Smooth muscle cell (in vitro differentiated cells): ENCODE results near the gene MYBPC3. TPM values are rescaled to one million over a fixed set of nuclear protein-coding genes. Genes with fewer than 3 reads are reported as not detected.

ENCODE experiments used
- DNase-seq: peaks from one replicate; lab custom pipeline; 2025; ENCODE audit not compliant: unreplicated experiment; lab: John Stamatoyannopoulos, UW
- H2AFZ ChIP-seq: fragments of 200-600 bp; sonication (generic); 2 replicates; pipeline ENCODE4 v1.6.0; 2016; ENCODE audit warnings: antibody characterized with exemption, low read depth, mild to moderate bottlenecking
- H3F3A ChIP-seq: fragments of 200-600 bp; sonication (generic); 2 replicates; pipeline ENCODE4 v1.6.0; 2017; ENCODE audit warnings: antibody characterized with exemption, low read depth
- H3K27ac ChIP-seq: fragments of 200-600 bp; sonication (generic); 2 replicates; pipeline ENCODE4 v1.5.1; 2016; ENCODE audit warnings: low read depth, mild to moderate bottlenecking
- H3K27me3 ChIP-seq: fragments of 200-600 bp; sonication (generic); 2 replicates; pipeline ENCODE4 v1.6.1; 2016; ENCODE audit warnings: low read depth, mild to moderate bottlenecking
- H3K36me3 ChIP-seq: fragments of 200-600 bp; sonication (generic); 2 replicates; pipeline ENCODE4 v1.5.1; 2016; ENCODE audit warnings: low read depth
- H3K4me1 ChIP-seq: fragments of 200-600 bp; sonication (generic); 2 replicates; pipeline ENCODE4 v1.5.1; 2016; ENCODE audit warnings: low read depth
- H3K4me2 ChIP-seq: fragments of 200-600 bp; sonication (generic); 2 replicates; pipeline ENCODE4 v1.6.0; 2016; ENCODE audit warnings: mild to moderate bottlenecking
- H3K4me3 ChIP-seq: fragments of 200-600 bp; sonication (generic); 2 replicates; pipeline ENCODE4 v1.5.1; 2016; ENCODE audit warnings: mild to moderate bottlenecking
- H3K79me2 ChIP-seq: fragments of 200-600 bp; sonication (generic); 2 replicates; pipeline ENCODE4 v1.6.0; 2016; ENCODE audit warnings: low read depth, mild to moderate bottlenecking
- H3K9ac ChIP-seq: fragments of 200-600 bp; sonication (generic); 2 replicates; pipeline ENCODE4 v1.6.0; 2016; ENCODE audit warnings: low read depth
- H3K9me3 ChIP-seq: fragments of 200-600 bp; sonication (generic); replicated peaks from 2 replicates; pipeline ENCODE4 v1.5.1; 2016; ENCODE audit warnings: low read depth
- H4K20me1 ChIP-seq: fragments of 200-600 bp; sonication (generic); 2 replicates; pipeline ENCODE4 v1.6.0; 2016; ENCODE audit warnings: low read depth
- WGBS: methylation state at CpG from one replicate; pipeline ENCODE4 v1.1.7; 2016; ENCODE audit warnings: low lambda C conversion rate; 5-methylcytosine and 5-hydroxymethylcytosine counted together
- polyA plus RNA-seq: library from polyadenylated mRNA; unstranded; fragments of >200 nt; fragmentation: Nextera tagmentation; extraction: Ambion mirVana; gene quantifications from 2 replicates; pipeline ENCODE4 v1.2.1, GENCODE V29; 2016
- total RNA-seq: library from RNA; depleted of rRNA; stranded (reverse); fragments of >200 nt; gene quantifications from 2 replicates; pipeline ENCODE4 v1.2.3, GENCODE V29; 2014
- TF ChIP-seq, protein P1 (sequence below): fragments of 200-600 bp; sonication (generic); IDR thresholded peaks from 2 replicates; pipeline ENCODE4 v1.5.1; 2017; ENCODE audit warnings: borderline replicate concordance, mild to moderate bottlenecking, antibody characterized with exemption; ENCODE audit not compliant: insufficient read depth, poor library complexity, severe bottlenecking

MYBPC3 gene
- total and polyA plus RNA-seq, 2 experiments from 2014 or later, result 0.03 TPM; not detected in 1

DNA sequence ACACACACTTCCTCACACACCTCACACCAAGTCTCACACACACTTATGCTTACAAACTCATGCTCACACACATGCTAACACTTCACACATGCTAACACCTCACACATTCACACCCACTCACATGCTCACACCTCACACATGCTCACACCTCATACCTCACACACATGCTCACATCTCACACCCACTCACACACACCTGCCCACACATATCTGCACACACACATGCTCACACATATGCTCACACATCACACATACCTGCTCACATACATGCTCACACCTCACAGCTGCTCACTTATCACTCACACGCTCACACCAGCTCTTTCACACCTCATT lies 4.5 kb upstream of the MYBPC3 start:
- Histone ChIP-seq H3K4me2 (no peak overlapping the region), H4K20me1 (no peaks in the 10 kb centered on the region), H3K9me3 (no peaks in the 10 kb centered on the region), H3K4me1 (no peaks in the 10 kb centered on the region), H2AFZ (no peak overlapping the region), H3K4me3 (no peak overlapping the region), H3K27ac (no peak overlapping the region), H3F3A (peaks cover 3% of the 10 kb centered on the region), H3K79me2 (no peaks in the 10 kb centered on the region), H3K9ac (no peak overlapping the region), H3K36me3 (no peaks in the 10 kb centered on the region), H3K27me3 (no peaks in the 10 kb centered on the region)
- WGBS, result 100% methylated on average over 1 of the region's 1 CpG
- TF ChIP-seq, protein P1, sequence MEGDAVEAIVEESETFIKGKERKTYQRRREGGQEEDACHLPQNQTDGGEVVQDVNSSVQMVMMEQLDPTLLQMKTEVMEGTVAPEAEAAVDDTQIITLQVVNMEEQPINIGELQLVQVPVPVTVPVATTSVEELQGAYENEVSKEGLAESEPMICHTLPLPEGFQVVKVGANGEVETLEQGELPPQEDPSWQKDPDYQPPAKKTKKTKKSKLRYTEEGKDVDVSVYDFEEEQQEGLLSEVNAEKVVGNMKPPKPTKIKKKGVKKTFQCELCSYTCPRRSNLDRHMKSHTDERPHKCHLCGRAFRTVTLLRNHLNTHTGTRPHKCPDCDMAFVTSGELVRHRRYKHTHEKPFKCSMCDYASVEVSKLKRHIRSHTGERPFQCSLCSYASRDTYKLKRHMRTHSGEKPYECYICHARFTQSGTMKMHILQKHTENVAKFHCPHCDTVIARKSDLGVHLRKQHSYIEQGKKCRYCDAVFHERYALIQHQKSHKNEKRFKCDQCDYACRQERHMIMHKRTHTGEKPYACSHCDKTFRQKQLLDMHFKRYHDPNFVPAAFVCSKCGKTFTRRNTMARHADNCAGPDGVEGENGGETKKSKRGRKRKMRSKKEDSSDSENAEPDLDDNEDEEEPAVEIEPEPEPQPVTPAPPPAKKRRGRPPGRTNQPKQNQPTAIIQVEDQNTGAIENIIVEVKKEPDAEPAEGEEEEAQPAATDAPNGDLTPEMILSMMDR, result no peak
- DNase-seq, result no peak

DNA sequence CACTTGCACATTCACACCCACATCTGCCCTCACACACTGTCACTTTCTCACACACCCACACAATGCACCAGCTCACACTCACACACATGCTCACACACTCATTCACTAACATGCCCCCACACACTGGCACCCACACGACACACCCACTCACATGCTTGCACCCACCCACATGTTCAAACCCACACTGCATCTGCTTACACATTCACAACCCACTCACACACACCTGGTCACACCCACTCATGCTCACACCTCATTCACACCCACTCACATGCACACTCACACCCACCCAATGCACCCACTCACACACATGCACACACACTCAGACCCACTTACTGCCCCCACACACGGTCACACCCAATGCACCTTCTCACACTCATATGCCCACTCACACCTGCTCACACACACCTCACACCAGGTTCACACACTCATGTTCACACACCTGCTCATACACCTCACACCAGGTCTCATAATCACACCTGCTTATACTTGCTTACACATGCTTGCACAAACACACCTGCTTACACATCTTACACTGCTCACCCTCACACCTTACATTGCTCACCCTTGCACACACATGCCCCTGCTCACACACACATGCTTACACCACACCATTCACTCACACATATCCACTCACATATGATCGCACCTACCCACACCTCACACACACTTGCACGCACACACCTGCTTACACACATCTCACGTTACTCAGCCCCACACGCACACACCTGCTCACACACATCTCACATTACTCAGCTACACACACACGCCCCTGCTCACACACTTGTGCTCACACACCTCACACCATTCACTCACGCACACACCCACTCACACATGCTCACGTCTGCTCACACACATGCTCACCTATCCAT lies 3.9 kb upstream of the MYBPC3 start:
- Histone ChIP-seq H3K9ac (no peak overlapping the region), H2AFZ (no peak overlapping the region), H3K27ac (no peak overlapping the region), H3K27me3 (no peaks in the 10 kb centered on the region), H3K4me1 (no peaks in the 10 kb centered on the region), H4K20me1 (no peaks in the 10 kb centered on the region), H3K4me3 (no peak overlapping the region), H3K4me2 (no peak overlapping the region), H3K36me3 (no peaks in the 10 kb centered on the region), H3K9me3 (no peaks in the 10 kb centered on the region), H3K79me2 (no peaks in the 10 kb centered on the region), H3F3A (peaks cover 3% of the 10 kb centered on the region)
- 86% methylated on average over 9 of the region's 9 CpGs for WGBS
- TF ChIP-seq, protein P1, result no peak
- no peak for DNase-seq

DNA sequence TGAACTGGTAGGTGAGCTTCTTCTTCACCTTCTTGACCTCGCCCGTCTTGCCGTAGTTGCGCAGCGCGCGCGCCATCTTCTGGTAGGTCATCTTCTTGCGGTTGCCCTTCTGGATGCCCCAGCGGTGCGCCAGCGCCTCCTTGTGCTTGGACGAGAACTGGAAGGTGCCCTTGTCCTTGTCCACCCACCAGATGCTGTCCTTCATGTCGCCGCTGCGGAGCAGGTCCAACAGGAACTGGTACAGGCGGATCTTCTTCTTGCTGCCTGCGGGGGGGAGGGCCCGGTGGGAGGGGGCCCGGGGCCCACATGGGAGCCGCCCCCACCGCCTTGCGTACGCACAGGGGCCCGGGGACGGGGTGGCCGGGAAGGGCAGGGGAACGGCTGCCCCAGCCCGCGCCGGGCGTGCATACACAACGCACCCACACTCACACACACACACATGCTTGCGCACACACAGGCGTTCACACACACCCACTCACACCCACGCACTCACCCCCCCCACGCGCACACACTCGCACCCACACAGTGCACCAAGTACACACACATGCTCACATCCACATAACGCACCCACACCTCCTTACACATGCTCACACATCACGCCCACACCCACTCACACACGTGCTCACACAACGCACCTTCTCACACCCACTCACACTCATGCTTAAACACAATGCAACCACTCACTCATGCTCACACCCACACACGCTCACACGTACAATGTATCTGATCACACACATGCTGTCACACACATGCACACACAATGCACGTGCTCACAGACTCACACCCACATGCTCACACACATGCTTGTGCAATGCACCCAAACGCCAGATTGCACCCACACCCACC lies 3.0 kb upstream of the MYBPC3 start:
- Histone ChIP-seq H3K4me3 (peak overlapping the region; percentile 54), H3K27me3 (no peaks in the 10 kb centered on the region), H3K4me2 (peak overlapping the region; percentile 92), H2AFZ (peak overlapping the region; percentile 50), H3K9ac (peak overlapping the region; percentile 53), H3K27ac (no peak overlapping the region), H3K4me1 (no peaks in the 10 kb centered on the region), H4K20me1 (no peaks in the 10 kb centered on the region), H3K9me3 (no peaks in the 10 kb centered on the region), H3K79me2 (no peaks in the 10 kb centered on the region), H3K36me3 (no peaks in the 10 kb centered on the region), H3F3A (peaks cover 3% of the 10 kb centered on the region)
- TF ChIP-seq, protein P1, result peak; percentile 94
- peak; percentile 71 for DNase-seq
- WGBS, result 35% methylated on average over 30 of the region's 47 CpGs
